ENCODE data around the gene BCAR3.

DNA sequence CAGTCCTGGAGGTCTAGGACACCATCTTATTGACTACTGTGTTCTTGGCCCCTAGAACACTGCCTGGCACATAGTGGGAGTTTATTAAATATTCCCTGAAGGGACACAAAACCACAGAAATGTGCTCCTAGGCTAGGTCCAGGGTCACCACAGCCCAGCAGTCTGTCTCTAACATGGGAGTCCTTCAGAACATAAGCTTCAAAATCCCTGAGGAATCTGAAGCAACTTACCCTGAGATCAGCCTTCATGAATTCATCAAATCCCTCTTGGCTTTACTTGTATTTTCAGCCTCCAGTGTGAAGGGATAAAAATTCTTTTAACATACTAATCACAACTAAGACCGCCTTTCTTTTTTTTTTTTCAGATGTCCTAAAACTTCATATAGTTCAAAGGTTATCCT lies 32.7 kb upstream of the BCAR3 start:
- TF ChIP-seq ZNF350 (tag by site-specific recombination; IDR thresholded peaks at IDR 0.05) (no peak), TCF7L2 (IDR thresholded peaks at IDR 0.05; ENCODE audit: borderline replicate concordance, low read depth, low read length) (no peak), YY1 (tag by site-specific recombination; IDR thresholded peaks at IDR 0.05) (no peak), ZNF10 (tag by site-specific recombination; IDR thresholded peaks at IDR 0.05) (no peak)
- TF ChIP-seq, protein P1, sequence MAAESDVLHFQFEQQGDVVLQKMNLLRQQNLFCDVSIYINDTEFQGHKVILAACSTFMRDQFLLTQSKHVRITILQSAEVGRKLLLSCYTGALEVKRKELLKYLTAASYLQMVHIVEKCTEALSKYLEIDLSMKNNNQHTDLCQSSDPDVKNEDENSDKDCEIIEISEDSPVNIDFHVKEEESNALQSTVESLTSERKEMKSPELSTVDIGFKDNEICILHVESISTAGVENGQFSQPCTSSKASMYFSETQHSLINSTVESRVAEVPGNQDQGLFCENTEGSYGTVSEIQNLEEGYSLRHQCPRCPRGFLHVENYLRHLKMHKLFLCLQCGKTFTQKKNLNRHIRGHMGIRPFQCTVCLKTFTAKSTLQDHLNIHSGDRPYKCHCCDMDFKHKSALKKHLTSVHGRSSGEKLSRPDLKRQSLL (tag by site-specific recombination; IDR thresholded peaks at IDR 0.05) = no peak
- TF ChIP-seq, protein P2, sequence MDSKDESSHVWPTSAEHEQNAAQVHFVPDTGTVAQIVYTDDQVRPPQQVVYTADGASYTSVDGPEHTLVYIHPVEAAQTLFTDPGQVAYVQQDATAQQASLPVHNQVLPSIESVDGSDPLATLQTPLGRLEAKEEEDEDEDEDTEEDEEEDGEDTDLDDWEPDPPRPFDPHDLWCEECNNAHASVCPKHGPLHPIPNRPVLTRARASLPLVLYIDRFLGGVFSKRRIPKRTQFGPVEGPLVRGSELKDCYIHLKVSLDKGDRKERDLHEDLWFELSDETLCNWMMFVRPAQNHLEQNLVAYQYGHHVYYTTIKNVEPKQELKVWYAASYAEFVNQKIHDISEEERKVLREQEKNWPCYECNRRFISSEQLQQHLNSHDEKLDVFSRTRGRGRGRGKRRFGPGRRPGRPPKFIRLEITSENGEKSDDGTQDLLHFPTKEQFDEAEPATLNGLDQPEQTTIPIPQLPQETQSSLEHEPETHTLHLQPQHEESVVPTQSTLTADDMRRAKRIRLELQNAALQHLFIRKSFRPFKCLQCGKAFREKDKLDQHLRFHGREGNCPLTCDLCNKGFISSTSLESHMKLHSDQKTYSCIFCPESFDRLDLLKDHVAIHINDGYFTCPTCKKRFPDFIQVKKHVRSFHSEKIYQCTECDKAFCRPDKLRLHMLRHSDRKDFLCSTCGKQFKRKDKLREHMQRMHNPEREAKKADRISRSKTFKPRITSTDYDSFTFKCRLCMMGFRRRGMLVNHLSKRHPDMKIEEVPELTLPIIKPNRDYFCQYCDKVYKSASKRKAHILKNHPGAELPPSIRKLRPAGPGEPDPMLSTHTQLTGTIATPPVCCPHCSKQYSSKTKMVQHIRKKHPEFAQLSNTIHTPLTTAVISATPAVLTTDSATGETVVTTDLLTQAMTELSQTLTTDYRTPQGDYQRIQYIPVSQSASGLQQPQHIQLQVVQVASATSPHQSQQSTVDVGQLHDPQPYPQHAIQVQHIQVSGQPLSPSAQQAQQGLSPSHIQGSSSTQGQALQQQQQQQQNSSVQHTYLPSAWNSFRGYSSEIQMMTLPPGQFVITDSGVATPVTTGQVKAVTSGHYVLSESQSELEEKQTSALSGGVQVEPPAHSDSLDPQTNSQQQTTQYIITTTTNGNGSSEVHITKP (tag by site-specific recombination; IDR thresholded peaks at IDR 0.05) = no peak
- TF ChIP-seq, protein P3, sequence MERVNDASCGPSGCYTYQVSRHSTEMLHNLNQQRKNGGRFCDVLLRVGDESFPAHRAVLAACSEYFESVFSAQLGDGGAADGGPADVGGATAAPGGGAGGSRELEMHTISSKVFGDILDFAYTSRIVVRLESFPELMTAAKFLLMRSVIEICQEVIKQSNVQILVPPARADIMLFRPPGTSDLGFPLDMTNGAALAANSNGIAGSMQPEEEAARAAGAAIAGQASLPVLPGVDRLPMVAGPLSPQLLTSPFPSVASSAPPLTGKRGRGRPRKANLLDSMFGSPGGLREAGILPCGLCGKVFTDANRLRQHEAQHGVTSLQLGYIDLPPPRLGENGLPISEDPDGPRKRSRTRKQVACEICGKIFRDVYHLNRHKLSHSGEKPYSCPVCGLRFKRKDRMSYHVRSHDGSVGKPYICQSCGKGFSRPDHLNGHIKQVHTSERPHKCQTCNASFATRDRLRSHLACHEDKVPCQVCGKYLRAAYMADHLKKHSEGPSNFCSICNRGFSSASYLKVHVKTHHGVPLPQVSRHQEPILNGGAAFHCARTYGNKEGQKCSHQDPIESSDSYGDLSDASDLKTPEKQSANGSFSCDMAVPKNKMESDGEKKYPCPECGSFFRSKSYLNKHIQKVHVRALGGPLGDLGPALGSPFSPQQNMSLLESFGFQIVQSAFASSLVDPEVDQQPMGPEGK (tag by site-specific recombination; IDR thresholded peaks at IDR 0.05) = no peak
- TF ChIP-seq, protein P4, sequence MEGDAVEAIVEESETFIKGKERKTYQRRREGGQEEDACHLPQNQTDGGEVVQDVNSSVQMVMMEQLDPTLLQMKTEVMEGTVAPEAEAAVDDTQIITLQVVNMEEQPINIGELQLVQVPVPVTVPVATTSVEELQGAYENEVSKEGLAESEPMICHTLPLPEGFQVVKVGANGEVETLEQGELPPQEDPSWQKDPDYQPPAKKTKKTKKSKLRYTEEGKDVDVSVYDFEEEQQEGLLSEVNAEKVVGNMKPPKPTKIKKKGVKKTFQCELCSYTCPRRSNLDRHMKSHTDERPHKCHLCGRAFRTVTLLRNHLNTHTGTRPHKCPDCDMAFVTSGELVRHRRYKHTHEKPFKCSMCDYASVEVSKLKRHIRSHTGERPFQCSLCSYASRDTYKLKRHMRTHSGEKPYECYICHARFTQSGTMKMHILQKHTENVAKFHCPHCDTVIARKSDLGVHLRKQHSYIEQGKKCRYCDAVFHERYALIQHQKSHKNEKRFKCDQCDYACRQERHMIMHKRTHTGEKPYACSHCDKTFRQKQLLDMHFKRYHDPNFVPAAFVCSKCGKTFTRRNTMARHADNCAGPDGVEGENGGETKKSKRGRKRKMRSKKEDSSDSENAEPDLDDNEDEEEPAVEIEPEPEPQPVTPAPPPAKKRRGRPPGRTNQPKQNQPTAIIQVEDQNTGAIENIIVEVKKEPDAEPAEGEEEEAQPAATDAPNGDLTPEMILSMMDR (tag by site-specific recombination; IDR thresholded peaks at IDR 0.05) = no peak
